Measurements from ENCODE around the gene NTNG1.

The NTNG1 gene

DNA sequence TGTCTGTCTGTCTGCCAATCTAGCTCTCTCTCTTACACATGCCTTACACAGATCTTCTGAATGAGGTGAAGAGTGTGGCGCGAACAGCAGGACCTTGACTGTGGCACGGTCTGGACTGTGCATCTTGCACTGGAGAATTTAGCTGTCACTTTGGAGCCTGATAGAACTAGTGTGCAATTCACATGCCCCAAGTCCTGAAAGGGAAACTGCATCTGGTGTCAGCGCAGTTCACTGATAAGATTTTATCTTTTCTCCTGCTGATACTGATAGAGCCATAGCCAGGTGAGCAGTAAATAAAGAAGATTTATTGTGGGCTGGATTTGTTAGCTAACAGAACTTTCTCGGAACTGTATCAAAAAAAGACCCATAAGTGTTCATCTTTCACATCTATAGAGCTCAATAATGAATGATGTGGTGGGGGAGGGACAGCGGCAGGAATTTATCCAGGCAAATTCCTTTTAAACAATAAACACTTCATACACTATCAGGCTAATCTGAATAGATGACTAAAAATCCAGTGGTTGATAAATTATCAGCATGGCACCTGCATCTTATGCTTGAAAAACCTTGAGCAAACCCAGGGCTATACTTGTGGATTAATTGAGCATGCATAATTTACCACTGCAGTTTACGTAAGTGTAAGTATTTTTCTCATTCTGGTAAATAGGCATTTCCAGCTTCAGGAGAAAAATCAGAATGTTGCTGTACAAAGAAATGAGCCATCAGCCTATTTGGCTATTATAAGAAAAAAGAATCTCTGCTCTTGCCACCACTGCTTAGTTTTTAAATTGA is 104.1 kb downstream of the NTNG1 start:
- H3K36me3 Mint-ChIP-seq (ENCODE audit: low read depth), result no peaks in the 10 kb centered on the region
- H3K27ac Mint-ChIP-seq, result no peak overlapping the region
- H3K9me3 Mint-ChIP-seq, result no peaks in the 10 kb centered on the region
- intact Hi-C loops (cut with micrococcal nuclease), result no loop called here
- no peak overlapping the region for H3K4me3 Mint-ChIP-seq
- H3K27me3 Mint-ChIP-seq, result no peaks in the 10 kb centered on the region
- H3K4me1 Mint-ChIP-seq (ENCODE audit: low read depth), result no peaks in the 10 kb centered on the region

DNA sequence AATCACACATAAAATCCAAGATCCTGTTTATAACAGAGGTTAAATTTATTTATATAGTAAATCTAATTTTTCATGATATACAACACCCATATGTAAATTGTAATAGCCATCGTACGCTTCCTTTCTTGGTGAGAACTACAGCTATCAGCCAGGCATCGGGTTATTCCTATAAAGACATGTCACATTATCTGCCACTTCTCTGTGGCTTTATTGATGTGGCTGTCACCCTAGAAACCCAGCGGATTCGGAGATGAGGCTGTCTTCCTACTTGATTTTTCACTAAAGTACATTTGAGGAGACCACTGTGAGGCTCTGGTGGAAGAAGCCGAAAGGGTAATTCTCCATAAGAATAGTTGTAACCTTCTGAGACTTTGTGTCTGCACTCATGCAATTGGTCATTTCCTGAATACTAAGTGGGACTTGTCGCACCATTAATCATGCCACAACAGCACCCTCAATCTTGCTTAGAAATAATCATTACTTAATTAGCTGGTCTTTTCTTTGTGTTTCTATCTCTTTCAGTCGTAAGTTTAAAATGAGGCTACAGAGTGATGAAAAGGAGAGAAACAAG is 106.0 kb downstream of the NTNG1 start:
- H3K4me1 Mint-ChIP-seq (ENCODE audit: low read depth), result no peaks in the 10 kb centered on the region
- no peaks in the 10 kb centered on the region for H3K27me3 Mint-ChIP-seq
- H3K36me3 Mint-ChIP-seq (ENCODE audit: low read depth), result no peaks in the 10 kb centered on the region
- intact Hi-C loops (cut with micrococcal nuclease), result no loop called here
- no peak overlapping the region for H3K27ac Mint-ChIP-seq
- no peaks in the 10 kb centered on the region for H3K9me3 Mint-ChIP-seq
- no peak overlapping the region for H3K4me3 Mint-ChIP-seq

DNA sequence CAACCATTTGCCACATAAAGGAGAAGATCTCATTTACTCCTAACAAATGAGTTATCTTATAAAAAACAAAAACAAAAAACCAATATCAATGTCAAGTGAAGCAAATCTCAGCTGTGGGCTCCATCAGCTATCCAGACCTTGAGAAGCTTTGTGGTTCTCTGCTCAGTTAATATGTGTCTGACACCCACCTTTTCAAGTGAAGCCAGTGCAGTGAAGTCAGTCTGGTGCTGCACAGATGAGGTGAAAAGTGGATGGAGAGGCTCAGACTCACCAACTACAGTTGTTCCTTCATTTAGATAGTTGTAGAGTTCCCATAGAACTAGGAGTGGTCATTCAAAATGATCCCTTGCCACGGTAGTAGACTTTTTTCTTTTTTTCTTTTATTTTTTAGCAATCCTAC is 106.8 kb downstream of the NTNG1 start:
- H3K4me1 Mint-ChIP-seq (ENCODE audit: low read depth), result no peaks in the 10 kb centered on the region

DNA sequence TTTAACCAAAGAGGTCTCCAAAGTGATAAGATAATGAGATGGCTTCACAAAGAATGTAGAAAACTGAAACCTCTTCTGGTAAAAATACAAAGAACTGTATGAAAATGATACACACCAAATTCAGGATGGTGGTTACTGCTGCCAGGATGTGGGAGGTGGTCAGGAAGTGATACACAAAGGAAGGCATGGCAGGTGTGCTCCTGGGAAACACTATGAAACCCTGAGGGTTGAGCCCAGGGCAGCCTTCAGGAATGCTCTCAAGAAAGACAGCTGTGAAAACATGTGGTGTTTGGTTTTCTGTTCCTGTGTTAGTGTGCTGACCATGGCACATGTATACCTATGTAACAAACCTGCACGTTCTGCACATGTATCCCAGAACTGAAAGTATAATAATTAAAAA is 109.3 kb downstream of the NTNG1 start:
- intact Hi-C loops (cut with micrococcal nuclease), result no loop called here
- no peaks in the 10 kb centered on the region for H3K4me1 Mint-ChIP-seq (ENCODE audit: low read depth)
- H3K27me3 Mint-ChIP-seq, result no peaks in the 10 kb centered on the region
- no peak overlapping the region for H3K4me3 Mint-ChIP-seq
- H3K9me3 Mint-ChIP-seq, result no peaks in the 10 kb centered on the region
- H3K36me3 Mint-ChIP-seq (ENCODE audit: low read depth), result no peaks in the 10 kb centered on the region
- no peak overlapping the region for H3K27ac Mint-ChIP-seq

More for the DNA sequence above, 106.8 kb downstream of the NTNG1 start:
- Mint-ChIP-seq H3K36me3 (ENCODE audit: low read depth) (no peaks in the 10 kb centered on the region), H3K9me3 (no peaks in the 10 kb centered on the region), H3K27me3 (no peaks in the 10 kb centered on the region), H3K27ac (no peak overlapping the region), H3K4me3 (no peak overlapping the region)
- intact Hi-C loops (cut with micrococcal nuclease), result no loop called here

DNA sequence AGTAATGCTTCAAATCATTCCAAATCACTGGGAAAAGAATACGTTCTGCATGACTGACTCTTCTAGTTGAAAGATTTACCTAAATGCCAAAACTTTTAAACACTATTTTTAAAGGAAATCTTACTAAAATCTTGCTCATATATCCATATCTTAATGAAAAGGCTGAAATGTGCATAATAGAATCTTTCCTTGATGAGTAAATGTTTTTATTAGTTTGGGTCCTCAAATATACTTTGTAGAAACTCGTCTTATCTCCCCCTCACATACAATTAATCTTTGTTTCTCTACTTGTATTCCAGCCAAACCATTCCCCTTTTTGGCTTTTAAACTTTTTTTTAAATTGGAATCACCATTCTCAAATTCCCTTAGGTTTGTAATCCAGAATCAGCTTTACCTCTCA is 110.2 kb downstream of the NTNG1 start:
- Mint-ChIP-seq H3K36me3 (ENCODE audit: low read depth) (no peaks in the 10 kb centered on the region), H3K4me3 (no peak overlapping the region), H3K9me3 (no peaks in the 10 kb centered on the region), H3K27ac (no peak overlapping the region), H3K27me3 (no peaks in the 10 kb centered on the region), H3K4me1 (ENCODE audit: low read depth) (no peaks in the 10 kb centered on the region)
- intact Hi-C loops (cut with micrococcal nuclease), result no loop called here

DNA sequence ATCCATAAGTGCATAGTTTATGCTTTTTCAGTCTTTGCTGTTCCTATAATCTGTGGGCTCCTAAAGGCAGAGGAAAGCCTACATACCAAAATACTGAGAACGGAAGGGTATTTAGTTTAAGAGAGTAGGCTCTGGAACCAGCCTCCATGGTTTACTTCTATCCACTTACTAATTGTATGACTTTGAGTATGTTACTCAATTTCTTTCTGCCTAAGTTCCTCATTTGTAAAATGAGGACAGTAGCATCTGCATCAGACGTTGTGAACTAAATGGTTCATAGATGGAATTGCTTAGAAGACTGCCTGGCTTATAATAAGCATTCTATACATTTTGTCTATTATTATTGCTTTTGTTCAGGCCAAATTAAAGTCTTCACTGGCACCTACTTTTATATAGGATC is 111.0 kb downstream of the NTNG1 start:
- intact Hi-C loops (cut with micrococcal nuclease), result no loop called here
- H3K9me3 Mint-ChIP-seq, result no peaks in the 10 kb centered on the region

DNA sequence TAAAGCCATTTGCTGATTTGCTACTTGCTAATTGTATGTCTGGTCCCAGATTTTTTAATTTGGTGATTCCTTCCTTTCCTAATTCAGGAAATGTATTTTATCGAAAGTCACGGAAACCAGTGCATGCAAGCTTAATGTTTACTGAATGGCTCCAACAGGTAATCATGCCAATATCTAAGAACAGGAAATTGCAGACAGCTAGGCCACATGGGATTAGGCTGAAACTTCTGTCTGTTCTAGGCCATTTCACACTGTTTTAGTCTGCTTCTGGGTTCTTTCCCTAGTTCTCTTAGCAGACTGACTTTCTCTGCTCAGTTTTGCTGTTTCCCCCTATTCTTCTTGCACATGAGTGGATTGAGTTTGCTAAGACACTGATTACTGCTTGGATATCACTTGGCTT is 111.4 kb downstream of the NTNG1 start:
- intact Hi-C loops (cut with micrococcal nuclease), result no loop called here
- Mint-ChIP-seq H3K4me3 (no peak overlapping the region), H3K4me1 (ENCODE audit: low read depth) (no peaks in the 10 kb centered on the region), H3K36me3 (ENCODE audit: low read depth) (no peaks in the 10 kb centered on the region), H3K27me3 (no peaks in the 10 kb centered on the region), H3K9me3 (no peaks in the 10 kb centered on the region), H3K27ac (no peak overlapping the region)

More for the DNA sequence above, 111.0 kb downstream of the NTNG1 start:
- H3K4me1 Mint-ChIP-seq (ENCODE audit: low read depth), result no peaks in the 10 kb centered on the region
- no peak overlapping the region for H3K4me3 Mint-ChIP-seq
- no peak overlapping the region for H3K27ac Mint-ChIP-seq
- H3K27me3 Mint-ChIP-seq, result no peaks in the 10 kb centered on the region
- H3K36me3 Mint-ChIP-seq (ENCODE audit: low read depth), result no peaks in the 10 kb centered on the region

DNA sequence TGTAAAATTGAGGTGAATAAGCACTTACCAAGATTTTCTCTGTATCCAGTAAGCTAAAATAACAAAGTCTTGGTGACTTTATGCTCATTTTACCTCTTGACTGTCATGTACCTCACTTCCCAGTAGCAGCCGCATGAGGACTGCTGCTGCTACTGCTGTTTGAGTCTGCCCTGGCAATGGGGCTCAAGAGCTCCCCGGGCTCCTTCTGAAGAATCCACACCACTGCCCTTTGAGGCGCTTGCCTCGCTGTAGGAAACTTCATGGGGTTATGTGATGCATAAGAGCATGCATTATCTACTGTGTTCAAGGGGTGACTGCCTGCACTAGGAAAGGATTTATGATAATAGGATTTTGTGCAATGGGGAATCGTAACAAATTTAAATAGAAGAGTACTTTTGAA is 113.5 kb downstream of the NTNG1 start:
- Mint-ChIP-seq H3K4me1 (ENCODE audit: low read depth) (no peaks in the 10 kb centered on the region), H3K36me3 (ENCODE audit: low read depth) (no peaks in the 10 kb centered on the region), H3K9me3 (no peaks in the 10 kb centered on the region), H3K4me3 (no peak overlapping the region), H3K27ac (no peak overlapping the region), H3K27me3 (no peaks in the 10 kb centered on the region)
- intact Hi-C loops (cut with micrococcal nuclease), result no loop called here

DNA sequence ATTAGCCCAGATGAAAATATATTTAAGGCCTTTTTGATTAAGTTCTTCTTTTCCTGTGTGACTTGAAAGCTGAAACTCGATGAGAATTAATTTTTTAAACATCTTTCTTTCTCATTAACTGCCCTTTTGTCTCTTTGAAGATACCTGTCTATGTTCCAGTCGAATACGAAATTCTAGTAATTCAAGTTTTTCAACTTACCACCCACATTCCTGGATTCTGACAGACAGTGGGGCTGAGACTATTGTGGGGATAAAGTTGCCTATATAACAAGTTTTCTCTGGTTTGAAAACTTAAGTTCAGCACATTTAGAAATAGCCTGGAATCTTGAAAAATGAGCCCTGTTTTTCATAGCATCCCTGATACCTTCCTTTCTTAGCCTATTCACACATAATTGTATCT is 114.6 kb downstream of the NTNG1 start:
- intact Hi-C loops (cut with micrococcal nuclease), result no loop called here
- Mint-ChIP-seq H3K27me3 (no peaks in the 10 kb centered on the region), H3K9me3 (no peaks in the 10 kb centered on the region), H3K36me3 (ENCODE audit: low read depth) (no peaks in the 10 kb centered on the region), H3K27ac (no peak overlapping the region), H3K4me1 (ENCODE audit: low read depth) (no peaks in the 10 kb centered on the region), H3K4me3 (no peak overlapping the region)

DNA sequence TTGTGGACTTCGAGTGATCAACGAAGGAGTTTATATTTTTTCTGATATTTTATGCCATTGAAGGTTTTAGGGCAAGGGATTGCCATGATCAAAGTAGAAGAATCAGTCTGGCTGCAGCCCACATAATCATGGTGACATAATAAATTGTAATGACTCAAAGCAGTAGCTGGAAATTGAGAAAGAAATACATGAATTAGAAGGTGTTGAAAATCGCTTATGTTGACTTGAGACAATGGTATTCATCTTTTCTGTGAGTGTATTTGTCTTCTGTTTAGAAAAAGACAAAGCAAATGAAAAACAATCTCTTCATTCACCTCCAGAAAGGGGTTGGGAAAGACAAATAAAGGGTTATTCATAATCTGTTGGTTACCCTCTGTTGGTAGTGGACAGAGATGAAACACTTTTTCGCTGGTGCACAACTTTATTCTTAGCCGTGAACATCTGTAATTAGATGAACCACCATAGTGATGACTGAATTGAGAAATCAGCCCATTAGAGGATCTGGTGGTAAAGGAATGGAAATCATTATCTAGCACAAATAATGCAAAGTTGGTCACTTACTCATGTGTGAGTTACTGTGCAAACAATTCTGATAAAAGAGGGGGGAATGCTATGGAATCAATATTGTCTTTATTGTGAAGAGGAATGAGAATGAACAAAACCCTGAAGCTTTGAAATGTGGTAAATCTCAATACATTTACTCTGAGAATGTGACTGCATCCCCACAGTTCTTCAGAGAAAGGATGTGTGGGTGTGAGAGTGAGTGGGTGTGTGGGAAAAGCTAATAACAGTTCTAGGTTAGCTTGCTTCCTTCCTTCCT is 121.8 kb downstream of the NTNG1 start:
- H3K27ac Mint-ChIP-seq, result no peak overlapping the region
- no peaks in the 10 kb centered on the region for H3K27me3 Mint-ChIP-seq
- no peaks in the 10 kb centered on the region for H3K9me3 Mint-ChIP-seq
- H3K4me1 Mint-ChIP-seq (ENCODE audit: low read depth), result no peaks in the 10 kb centered on the region
- H3K4me3 Mint-ChIP-seq, result no peak overlapping the region
- intact Hi-C loops (cut with micrococcal nuclease), result no loop called here
- no peaks in the 10 kb centered on the region for H3K36me3 Mint-ChIP-seq (ENCODE audit: low read depth)

DNA sequence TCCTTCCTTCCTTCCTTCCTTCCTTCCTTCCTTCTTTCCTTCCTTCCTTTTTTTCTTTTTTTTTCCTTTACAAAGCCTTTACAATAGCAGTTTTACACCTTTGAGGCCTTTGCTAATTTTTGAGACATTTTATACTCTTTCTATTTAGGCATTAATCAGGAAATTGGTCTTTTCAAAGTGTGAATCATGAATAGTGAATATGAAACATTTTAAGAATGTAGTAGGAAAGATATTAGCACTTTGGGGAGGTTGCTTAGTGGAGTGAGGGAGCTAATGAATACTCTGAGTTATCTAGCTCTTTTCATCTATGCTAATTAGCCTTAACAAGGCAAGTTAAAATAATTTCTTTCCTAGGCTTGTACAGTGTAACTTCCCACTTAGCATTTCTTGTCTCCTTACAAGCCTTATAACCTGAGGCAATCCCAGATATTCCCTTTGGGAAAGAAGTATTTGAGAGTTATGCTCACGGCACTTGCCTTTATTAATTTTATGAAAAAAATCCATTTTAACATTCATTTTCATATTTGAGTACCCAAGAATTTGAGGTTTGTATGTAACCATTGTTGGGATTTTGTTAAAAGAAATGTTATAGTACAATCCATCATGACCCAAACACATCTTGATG is 122.6 kb downstream of the NTNG1 start:
- Mint-ChIP-seq H3K36me3 (ENCODE audit: low read depth) (no peaks in the 10 kb centered on the region), H3K27me3 (no peaks in the 10 kb centered on the region), H3K27ac (no peak overlapping the region), H3K4me3 (no peak overlapping the region), H3K9me3 (no peaks in the 10 kb centered on the region), H3K4me1 (ENCODE audit: low read depth) (no peaks in the 10 kb centered on the region)
- intact Hi-C loops (cut with micrococcal nuclease), result no loop called here

DNA sequence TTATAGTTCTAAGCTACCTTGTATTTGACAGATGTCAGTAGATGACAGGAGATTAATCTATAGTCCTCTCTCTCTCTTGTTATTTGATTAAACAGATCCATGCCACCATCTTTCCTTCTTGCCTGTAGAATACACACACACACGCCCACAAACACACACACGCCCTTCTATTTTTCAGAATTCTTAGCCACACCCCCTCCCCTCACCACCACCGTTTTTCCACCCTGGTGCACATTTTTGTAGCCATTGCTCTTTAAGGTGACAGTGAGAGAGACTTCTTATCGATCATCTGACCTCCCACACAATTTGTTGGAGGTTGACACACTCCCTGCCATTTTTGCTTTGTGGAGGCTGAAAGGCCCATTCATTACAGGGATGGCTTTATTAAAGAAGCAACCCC is 123.2 kb downstream of the NTNG1 start:
- intact Hi-C loops (cut with micrococcal nuclease), result no loop called here
- Mint-ChIP-seq H3K27me3 (no peaks in the 10 kb centered on the region), H3K9me3 (no peaks in the 10 kb centered on the region), H3K36me3 (ENCODE audit: low read depth) (no peaks in the 10 kb centered on the region), H3K4me1 (ENCODE audit: low read depth) (no peaks in the 10 kb centered on the region), H3K27ac (no peak overlapping the region), H3K4me3 (no peak overlapping the region)

DNA sequence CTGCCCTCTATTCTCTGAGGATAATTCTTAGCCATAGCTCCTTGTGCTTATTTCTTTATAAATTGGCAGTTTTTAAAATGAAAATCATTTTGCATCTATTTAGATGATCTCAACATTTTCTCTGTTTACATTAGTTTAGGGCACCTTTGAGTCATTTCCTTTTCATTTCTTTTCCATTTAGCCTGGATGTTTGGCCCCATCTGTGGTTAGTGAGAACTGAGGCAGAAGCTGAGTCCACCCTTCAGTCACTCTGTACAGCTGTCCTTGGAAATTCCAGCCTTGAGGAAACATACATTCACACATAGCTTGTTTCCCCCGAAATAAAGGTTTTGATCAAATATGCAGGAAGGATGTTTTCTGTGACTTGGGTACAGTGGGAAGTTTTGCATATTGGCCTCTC is 123.7 kb downstream of the NTNG1 start:
- no peaks in the 10 kb centered on the region for H3K36me3 Mint-ChIP-seq (ENCODE audit: low read depth)
- H3K4me3 Mint-ChIP-seq, result no peak overlapping the region
- intact Hi-C loops (cut with micrococcal nuclease), result no loop called here
- H3K27me3 Mint-ChIP-seq, result no peaks in the 10 kb centered on the region
- H3K27ac Mint-ChIP-seq, result no peak overlapping the region
- no peaks in the 10 kb centered on the region for H3K4me1 Mint-ChIP-seq (ENCODE audit: low read depth)
- H3K9me3 Mint-ChIP-seq, result no peaks in the 10 kb centered on the region

DNA sequence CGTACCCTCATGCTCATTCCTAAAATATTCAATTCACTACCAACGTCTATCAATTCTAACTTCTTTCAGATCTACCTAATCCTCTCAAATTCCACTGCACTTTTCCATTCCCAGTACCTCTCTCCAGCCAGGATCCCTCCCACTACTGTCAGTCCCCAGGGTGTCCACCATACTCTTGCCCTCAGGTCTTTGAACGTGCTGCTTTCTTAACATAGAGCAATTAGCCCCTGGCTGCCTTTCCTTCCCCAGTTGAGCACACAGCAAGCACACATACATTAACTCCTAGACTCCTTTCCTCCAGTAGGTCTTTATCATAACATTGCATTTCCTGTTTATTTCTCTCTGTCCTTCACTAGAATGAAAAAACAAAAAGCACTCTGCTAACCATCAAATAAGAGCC is 126.7 kb downstream of the NTNG1 start:
- H3K4me1 Mint-ChIP-seq (ENCODE audit: low read depth), result no peaks in the 10 kb centered on the region
- no peak overlapping the region for H3K27ac Mint-ChIP-seq
- intact Hi-C loops (cut with micrococcal nuclease), result no loop called here

More for the DNA sequence above, 126.7 kb downstream of the NTNG1 start:
- Mint-ChIP-seq H3K27me3 (no peaks in the 10 kb centered on the region), H3K9me3 (no peaks in the 10 kb centered on the region), H3K4me3 (no peak overlapping the region), H3K36me3 (ENCODE audit: low read depth) (no peaks in the 10 kb centered on the region)

Data from dendritic cell treated with granulocyte-macrophage colony-stimulating factor and Interleukin-4, amounts not matched to agents 40 ng/mL and 50 ng/mL, for 4 days (primary cell).